ENCODE results near the gene MEST.

The MEST gene

DNA sequence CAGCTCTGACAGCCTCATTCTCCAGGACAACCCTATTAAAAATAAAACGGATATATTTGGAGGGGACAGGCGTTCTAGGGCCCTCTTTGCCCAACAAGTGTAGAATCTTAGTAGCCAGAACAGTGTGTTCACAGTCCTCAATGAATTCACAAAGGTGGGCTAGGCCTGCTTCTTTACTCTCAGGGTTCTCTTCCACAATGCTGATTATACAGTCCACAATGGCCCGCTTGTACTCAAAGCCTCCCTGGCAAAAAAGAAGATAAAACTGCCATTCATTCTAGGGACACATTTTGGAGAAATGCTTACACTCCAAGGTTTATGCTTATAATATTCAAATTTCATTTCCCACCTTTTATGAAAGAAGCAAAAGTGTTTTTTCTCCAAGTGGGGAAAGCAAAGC, 62.6 kb downstream of the MEST start:
- no peak for DNase-seq (ENCODE audit: low read depth)
- no peak overlapping the region for H3K4me3 ChIP-seq (ENCODE audit: low read depth, low read length)
- TF ChIP-seq, protein P1, sequence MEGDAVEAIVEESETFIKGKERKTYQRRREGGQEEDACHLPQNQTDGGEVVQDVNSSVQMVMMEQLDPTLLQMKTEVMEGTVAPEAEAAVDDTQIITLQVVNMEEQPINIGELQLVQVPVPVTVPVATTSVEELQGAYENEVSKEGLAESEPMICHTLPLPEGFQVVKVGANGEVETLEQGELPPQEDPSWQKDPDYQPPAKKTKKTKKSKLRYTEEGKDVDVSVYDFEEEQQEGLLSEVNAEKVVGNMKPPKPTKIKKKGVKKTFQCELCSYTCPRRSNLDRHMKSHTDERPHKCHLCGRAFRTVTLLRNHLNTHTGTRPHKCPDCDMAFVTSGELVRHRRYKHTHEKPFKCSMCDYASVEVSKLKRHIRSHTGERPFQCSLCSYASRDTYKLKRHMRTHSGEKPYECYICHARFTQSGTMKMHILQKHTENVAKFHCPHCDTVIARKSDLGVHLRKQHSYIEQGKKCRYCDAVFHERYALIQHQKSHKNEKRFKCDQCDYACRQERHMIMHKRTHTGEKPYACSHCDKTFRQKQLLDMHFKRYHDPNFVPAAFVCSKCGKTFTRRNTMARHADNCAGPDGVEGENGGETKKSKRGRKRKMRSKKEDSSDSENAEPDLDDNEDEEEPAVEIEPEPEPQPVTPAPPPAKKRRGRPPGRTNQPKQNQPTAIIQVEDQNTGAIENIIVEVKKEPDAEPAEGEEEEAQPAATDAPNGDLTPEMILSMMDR (conservative IDR thresholded peaks at IDR 0.05; ENCODE audit: low read depth, low read length), result no peak

Measured in choroid plexus epithelial cell (primary cell).